ENCODE measurements around the gene SCUBE2. TPM values are rescaled to one million over a fixed set of nuclear protein-coding genes. Genes with fewer than 3 reads are reported as not detected.
"Not testable (repeated sequence)": the region's sequence is repeated elsewhere in the genome, so short reads cannot be mapped to it uniquely, and the experiment has no call there.

SCUBE2 gene
- total RNA-seq, 1 donor from 2014 or later = not detected

DNA sequence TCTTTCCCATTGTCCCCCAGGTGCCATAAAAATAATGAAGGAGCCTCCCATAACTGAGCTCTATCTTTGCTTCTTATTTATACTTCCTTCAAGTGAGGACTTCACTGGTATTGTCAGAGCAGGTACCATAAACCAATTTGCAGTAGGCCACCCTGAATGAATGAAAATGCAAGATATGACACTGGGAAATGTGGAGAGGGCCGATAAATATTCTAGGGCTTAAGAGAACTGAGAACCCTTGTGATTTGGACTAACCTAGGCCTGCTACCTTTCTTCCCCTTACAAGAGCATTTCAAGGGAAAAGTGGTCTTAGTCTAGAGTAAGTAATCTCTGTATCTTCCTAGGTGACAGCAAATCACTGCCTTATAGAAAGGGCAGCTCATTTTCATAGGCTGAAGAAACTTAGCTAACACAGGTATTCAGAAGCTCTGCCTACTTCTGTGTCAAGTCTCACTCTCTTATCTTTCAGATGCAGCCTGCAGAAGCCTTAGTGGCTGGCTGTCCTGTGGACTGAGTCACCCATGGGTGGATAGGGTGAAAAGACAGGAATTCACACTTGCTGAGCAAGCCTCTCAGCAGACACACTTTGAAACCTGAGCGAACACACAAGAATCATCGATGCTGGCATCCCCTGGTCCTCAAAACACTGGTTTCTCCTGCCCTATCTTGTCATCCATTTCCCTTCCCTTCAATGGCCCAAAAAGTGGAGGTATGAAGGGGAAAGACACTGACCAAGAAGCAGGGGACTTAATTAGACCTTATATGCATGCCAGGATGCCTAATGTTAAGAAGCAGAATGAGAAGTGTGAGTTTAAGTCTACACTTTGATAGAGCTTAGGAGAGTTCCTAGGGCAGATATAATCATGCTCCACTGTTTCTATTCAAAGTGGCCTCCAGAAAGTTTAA lies 102.8 kb downstream of the SCUBE2 start:
- Mint-ChIP-seq H3K9me3 (no peaks in the 10 kb centered on the region), H3K4me3 (no peak overlapping the region), H3K27me3 (peaks cover 10% of the 10 kb centered on the region), H3K27ac (no peak overlapping the region), H3K36me3 (ENCODE audit: low read depth) (no peaks in the 10 kb centered on the region), H3K4me1 (no peaks in the 10 kb centered on the region)
- TF ChIP-seq, protein P1, sequence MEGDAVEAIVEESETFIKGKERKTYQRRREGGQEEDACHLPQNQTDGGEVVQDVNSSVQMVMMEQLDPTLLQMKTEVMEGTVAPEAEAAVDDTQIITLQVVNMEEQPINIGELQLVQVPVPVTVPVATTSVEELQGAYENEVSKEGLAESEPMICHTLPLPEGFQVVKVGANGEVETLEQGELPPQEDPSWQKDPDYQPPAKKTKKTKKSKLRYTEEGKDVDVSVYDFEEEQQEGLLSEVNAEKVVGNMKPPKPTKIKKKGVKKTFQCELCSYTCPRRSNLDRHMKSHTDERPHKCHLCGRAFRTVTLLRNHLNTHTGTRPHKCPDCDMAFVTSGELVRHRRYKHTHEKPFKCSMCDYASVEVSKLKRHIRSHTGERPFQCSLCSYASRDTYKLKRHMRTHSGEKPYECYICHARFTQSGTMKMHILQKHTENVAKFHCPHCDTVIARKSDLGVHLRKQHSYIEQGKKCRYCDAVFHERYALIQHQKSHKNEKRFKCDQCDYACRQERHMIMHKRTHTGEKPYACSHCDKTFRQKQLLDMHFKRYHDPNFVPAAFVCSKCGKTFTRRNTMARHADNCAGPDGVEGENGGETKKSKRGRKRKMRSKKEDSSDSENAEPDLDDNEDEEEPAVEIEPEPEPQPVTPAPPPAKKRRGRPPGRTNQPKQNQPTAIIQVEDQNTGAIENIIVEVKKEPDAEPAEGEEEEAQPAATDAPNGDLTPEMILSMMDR (IDR thresholded peaks at IDR 0.05) = no peak
- POLR2A ChIA-PET = no interaction called here
- ATAC-seq (ENCODE audit: low read depth) (no peak), DNase-seq (no peak)
- CTCF ChIA-PET = no interaction called here
- intact Hi-C loops (cut with micrococcal nuclease) = no loop called here

DNA sequence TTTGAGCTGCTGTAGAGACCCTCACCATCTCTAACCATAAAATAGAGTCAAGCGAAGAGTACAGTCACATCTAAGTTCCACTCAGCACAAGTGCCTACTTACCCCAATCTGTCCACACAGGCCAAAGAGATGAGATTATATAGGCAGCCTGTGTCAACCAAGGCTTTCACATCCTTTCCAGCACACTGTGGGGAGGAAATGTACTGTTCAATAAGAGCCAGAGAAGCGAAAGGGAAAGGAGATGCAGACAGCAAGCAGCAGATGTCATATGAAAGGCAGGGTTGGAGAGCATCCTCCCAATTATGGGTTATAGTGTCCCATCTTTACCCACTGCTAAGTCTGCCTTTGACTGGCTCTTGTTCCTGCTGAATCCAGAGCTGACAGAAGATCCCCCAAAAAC lies 104.0 kb downstream of the SCUBE2 start:
- Mint-ChIP-seq H3K9me3 (no peaks in the 10 kb centered on the region), H3K36me3 (ENCODE audit: low read depth) (no peaks in the 10 kb centered on the region), H3K4me3 (no peak overlapping the region), H3K27me3 (peaks cover 10% of the 10 kb centered on the region), H3K27ac (no peak overlapping the region), H3K4me1 (no peaks in the 10 kb centered on the region)
- intact Hi-C loops (cut with micrococcal nuclease) = no loop called here
- ATAC-seq (ENCODE audit: low read depth) = no peak
- ChIA-PET CTCF (no interaction called here), POLR2A (no interaction called here)
- DNase-seq = no peak
- TF ChIP-seq, protein P1 (IDR thresholded peaks at IDR 0.05) = no peak

DNA sequence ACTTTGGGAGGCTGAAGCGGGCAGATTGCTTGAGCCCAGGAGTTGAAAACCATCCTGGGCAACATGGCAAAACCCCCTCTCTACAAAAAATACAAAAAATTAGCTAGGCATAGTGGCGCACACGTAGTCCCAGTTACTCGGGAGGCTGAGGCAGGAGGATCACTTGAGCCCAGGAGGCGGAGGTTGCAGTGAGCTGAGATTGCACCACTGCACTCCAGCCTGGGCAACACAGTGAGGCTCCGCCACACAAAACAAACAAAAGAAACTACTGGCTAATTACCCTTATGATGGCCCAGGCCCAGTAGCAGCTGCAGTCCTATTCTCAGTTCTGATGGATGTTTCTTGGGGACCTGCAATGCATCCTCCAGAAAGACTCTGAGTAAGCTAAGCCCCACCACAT lies 104.6 kb downstream of the SCUBE2 start:
- H3K27me3 Mint-ChIP-seq; POLR2A ChIA-PET; DNase-seq; H3K36me3 Mint-ChIP-seq (ENCODE audit: low read depth); H3K4me3 Mint-ChIP-seq; H3K4me1 Mint-ChIP-seq; CTCF ChIA-PET; H3K9me3 Mint-ChIP-seq; ATAC-seq (ENCODE audit: low read depth); H3K27ac Mint-ChIP-seq; intact Hi-C loops (cut with micrococcal nuclease): not testable (repeated sequence)

DNA sequence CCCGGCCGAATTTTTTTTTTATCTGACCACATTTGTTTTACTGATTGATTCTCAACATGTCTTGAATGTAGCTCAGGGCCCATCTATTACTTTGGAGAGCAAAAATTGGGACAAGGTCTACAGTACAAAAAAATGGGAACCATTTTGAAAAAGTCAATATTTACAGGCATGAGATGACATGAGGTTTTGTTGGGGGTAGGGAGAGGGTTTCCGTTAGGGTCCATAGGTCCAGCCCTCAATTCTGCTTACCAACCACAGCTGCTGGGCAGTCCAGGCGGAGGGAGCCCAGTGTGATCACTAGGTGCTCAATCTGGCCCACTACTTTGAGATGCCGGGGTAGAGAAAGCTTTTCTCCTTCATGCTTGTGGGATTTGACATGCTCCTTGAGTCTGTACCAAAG lies 105.9 kb downstream of the SCUBE2 start:
- no peaks in the 10 kb centered on the region for H3K36me3 Mint-ChIP-seq (ENCODE audit: low read depth)
- ATAC-seq (ENCODE audit: low read depth) (no peak), DNase-seq (no peak)
- no peaks in the 10 kb centered on the region for H3K9me3 Mint-ChIP-seq
- H3K4me1 Mint-ChIP-seq = no peaks in the 10 kb centered on the region
- H3K27me3 Mint-ChIP-seq = peaks cover 8% of the 10 kb centered on the region
- TF ChIP-seq, protein P1 (IDR thresholded peaks at IDR 0.05) = no peak
- no peak overlapping the region for H3K4me3 Mint-ChIP-seq
- no peak overlapping the region for H3K27ac Mint-ChIP-seq
- ChIA-PET CTCF (no interaction called here), POLR2A (no interaction called here)
- intact Hi-C loops (cut with micrococcal nuclease) = no loop called here

DNA sequence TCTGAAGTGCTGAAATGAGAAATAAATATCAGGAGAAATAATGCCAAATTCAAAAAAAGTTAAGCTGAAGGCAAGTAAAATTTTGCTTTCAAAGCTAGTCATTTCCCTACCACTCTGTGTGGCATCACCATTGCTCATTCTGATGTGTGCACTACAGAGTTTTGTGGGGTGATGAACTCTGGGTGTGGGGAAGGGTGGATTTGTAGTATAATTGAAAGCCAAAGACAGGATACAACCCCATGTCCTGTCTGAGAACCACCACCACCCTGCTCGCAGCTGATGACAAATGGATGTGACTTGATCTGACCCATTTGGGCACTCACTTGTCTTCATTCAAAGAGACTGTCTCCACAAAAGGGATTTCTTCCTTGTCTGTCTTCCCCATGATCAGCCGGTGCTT lies 107.8 kb downstream of the SCUBE2 start:
- no peaks in the 10 kb centered on the region for H3K9me3 Mint-ChIP-seq
- no peaks in the 10 kb centered on the region for H3K4me1 Mint-ChIP-seq
- intact Hi-C loops (cut with micrococcal nuclease) = no loop called here
- ATAC-seq (ENCODE audit: low read depth) (no peak), DNase-seq (no peak)
- no peak overlapping the region for H3K4me3 Mint-ChIP-seq
- POLR2A ChIA-PET = no interaction called here
- peaks cover 2% of the 10 kb centered on the region for H3K27me3 Mint-ChIP-seq
- TF ChIP-seq, protein P1 (IDR thresholded peaks at IDR 0.05) = no peak
- CTCF ChIA-PET = no interaction called here
- no peak overlapping the region for H3K27ac Mint-ChIP-seq
- no peaks in the 10 kb centered on the region for H3K36me3 Mint-ChIP-seq (ENCODE audit: low read depth)
